Measurements from ENCODE around the gene RPRD1B.
A peak's percentile ranks its signal among the peaks of the same experiment; 100 is the strongest.

RPRD1B gene

GRCh38 chr20:38060536-38060935, 27.0 kb downstream of the RPRD1B start:
- DNase-seq: peak; percentile 35
- Histone ChIP-seq H2BK15ac (ENCODE audit: low read depth, poor library complexity, severe bottlenecking) (no peak overlapping the region), H3K79me1 (replicated peaks; ENCODE audit: low read length, poor library complexity, severe bottlenecking) (peaks cover 26% of the 10 kb centered on the region), H4K8ac (ENCODE audit: low read length) (peak overlapping the region; percentile 55), H3K27me3 (ENCODE audit: control insufficient read depth in 1 of 2, insufficient read depth in 1 of 2, low read length in 2 of 2) (no peaks in the 10 kb centered on the region), H3K4me1 (ENCODE audit: control insufficient read depth, insufficient read depth, low read depth, low read length) (peaks cover 3% of the 10 kb centered on the region), H2AK5ac (ENCODE audit: low read length, severe bottlenecking) (no peak overlapping the region), H4K91ac (ENCODE audit: low read length) (peak overlapping the region; percentile 85), H3K36me3 (ENCODE audit: control insufficient read depth in 1 of 2, insufficient read depth in 2 of 2, low read depth in 1 of 2, low read length in 2 of 2) (peaks cover 19 to 85% of the 10 kb centered on the region in 2 experiments), H2AFZ (ENCODE audit: low read depth, low read length) (no peak overlapping the region), H3K9ac (ENCODE audit: low read length) (no peak overlapping the region), H3K4me3 (ENCODE audit: insufficient read depth in 1 of 2, low read depth in 1 of 2, low read length in 2 of 2) (no peak overlapping the region), H3K18ac (ENCODE audit: low read depth in 1 of 2, low read length in 2 of 2) (no peak overlapping the region), H3K4me2 (ENCODE audit: low read length, poor library complexity, severe bottlenecking) (no peak overlapping the region), H3K9me3 (ENCODE audit: control insufficient read depth, low read length) (no peaks in the 10 kb centered on the region), H3K4ac (ENCODE audit: low read depth in 1 of 2, low read length in 2 of 2) (no peak overlapping the region), H3K27ac (ENCODE audit: low read length, poor library complexity, severe bottlenecking) (no peak overlapping the region), H3K14ac (ENCODE audit: low read length in 2 of 2) (no peak overlapping the region), H2BK120ac (ENCODE audit: low read depth, low read length) (no peak overlapping the region), H2BK12ac (ENCODE audit: low read length in 2 of 2) (no peak overlapping the region), H2BK5ac (ENCODE audit: low read depth, low read length, poor library complexity, severe bottlenecking) (no peak overlapping the region), H3K23ac (ENCODE audit: low read length in 2 of 2) (peak overlapping the region in 1 of 2 experiments; percentile 34)
- 41% methylated on average over 5 of the region's 5 CpGs for WGBS

GRCh38 chr20:38061109-38061508, 27.6 kb downstream of the RPRD1B start:
- no peak overlapping the region for H2BK5ac ChIP-seq (ENCODE audit: low read depth, low read length, poor library complexity, severe bottlenecking)
- no peak overlapping the region for H3K4me2 ChIP-seq (ENCODE audit: low read length, poor library complexity, severe bottlenecking)
- no peak overlapping the region for H3K4me3 ChIP-seq (ENCODE audit: insufficient read depth in 1 of 2, low read depth in 1 of 2, low read length in 2 of 2)
- no peak overlapping the region for H3K14ac ChIP-seq (ENCODE audit: low read length in 2 of 2)
- no peak overlapping the region for H2BK15ac ChIP-seq (ENCODE audit: low read depth, poor library complexity, severe bottlenecking)
- no peak overlapping the region for H3K4ac ChIP-seq (ENCODE audit: low read depth in 1 of 2, low read length in 2 of 2)
- peaks cover 3% of the 10 kb centered on the region for H3K4me1 ChIP-seq (ENCODE audit: control insufficient read depth, insufficient read depth, low read depth, low read length)
- no peak overlapping the region for H4K8ac ChIP-seq (ENCODE audit: low read length)
- no peak overlapping the region for H2AFZ ChIP-seq (ENCODE audit: low read depth, low read length)
- no peak for DNase-seq
- no peak overlapping the region for H3K23ac ChIP-seq (ENCODE audit: low read length in 2 of 2)
- no peaks in the 10 kb centered on the region for H3K27me3 ChIP-seq (ENCODE audit: control insufficient read depth in 1 of 2, insufficient read depth in 1 of 2, low read length in 2 of 2)
- WGBS: 87% methylated on average over 4 of the region's 4 CpGs
- H3K79me1 ChIP-seq (replicated peaks; ENCODE audit: low read length, poor library complexity, severe bottlenecking): peaks cover 30% of the 10 kb centered on the region
- no peak overlapping the region for H3K9ac ChIP-seq (ENCODE audit: low read length)
- no peak overlapping the region for H3K18ac ChIP-seq (ENCODE audit: low read depth in 1 of 2, low read length in 2 of 2)
- peaks cover 22 to 87% of the 10 kb centered on the region in 2 experiments for H3K36me3 ChIP-seq (ENCODE audit: control insufficient read depth in 1 of 2, insufficient read depth in 2 of 2, low read depth in 1 of 2, low read length in 2 of 2)
- no peak overlapping the region for H2BK12ac ChIP-seq (ENCODE audit: low read length in 2 of 2)
- no peak overlapping the region for H3K27ac ChIP-seq (ENCODE audit: low read length, poor library complexity, severe bottlenecking)
- H4K91ac ChIP-seq (ENCODE audit: low read length): no peak overlapping the region
- H3K9me3 ChIP-seq (ENCODE audit: control insufficient read depth, low read length): no peaks in the 10 kb centered on the region
- H2AK5ac ChIP-seq (ENCODE audit: low read length, severe bottlenecking): no peak overlapping the region
- H2BK120ac ChIP-seq (ENCODE audit: low read depth, low read length): no peak overlapping the region

- H3K23ac ChIP-seq (ENCODE audit: low read length in 2 of 2): no peak overlapping the region
These were observed 29.3 kb downstream of the RPRD1B start for GRCh38 chr20:38062890-38063289.

GRCh38 chr20:38063911-38064530, 30.5 kb downstream of the RPRD1B start:
- no peak overlapping the region for H2BK5ac ChIP-seq (ENCODE audit: low read depth, low read length, poor library complexity, severe bottlenecking)
- H3K4me3 ChIP-seq (ENCODE audit: insufficient read depth in 1 of 2, low read depth in 1 of 2, low read length in 2 of 2): no peak overlapping the region
- no peak overlapping the region for H2AFZ ChIP-seq (ENCODE audit: low read depth, low read length)
- DNase-seq: no peak
- no peak overlapping the region for H3K4me2 ChIP-seq (ENCODE audit: low read length, poor library complexity, severe bottlenecking)
- peaks cover 3% of the 10 kb centered on the region for H3K4me1 ChIP-seq (ENCODE audit: control insufficient read depth, insufficient read depth, low read depth, low read length)
- no peak overlapping the region for H3K18ac ChIP-seq (ENCODE audit: low read depth in 1 of 2, low read length in 2 of 2)
- peaks cover 35% of the 10 kb centered on the region for H3K79me1 ChIP-seq (replicated peaks; ENCODE audit: low read length, poor library complexity, severe bottlenecking)
- no peak overlapping the region for H3K9ac ChIP-seq (ENCODE audit: low read length)
- H2BK15ac ChIP-seq (ENCODE audit: low read depth, poor library complexity, severe bottlenecking): no peak overlapping the region
- H2BK12ac ChIP-seq (ENCODE audit: low read length in 2 of 2): no peak overlapping the region
- H4K8ac ChIP-seq (ENCODE audit: low read length): no peak overlapping the region
- no peak overlapping the region for H4K91ac ChIP-seq (ENCODE audit: low read length)
- WGBS: 98% methylated on average over 7 of the region's 7 CpGs
- no peak overlapping the region for H3K27ac ChIP-seq (ENCODE audit: low read length, poor library complexity, severe bottlenecking)
- no peaks in the 10 kb centered on the region for H3K9me3 ChIP-seq (ENCODE audit: control insufficient read depth, low read length)
- H2BK120ac ChIP-seq (ENCODE audit: low read depth, low read length): no peak overlapping the region
- H3K27me3 ChIP-seq (ENCODE audit: control insufficient read depth in 1 of 2, insufficient read depth in 1 of 2, low read length in 2 of 2): no peaks in the 10 kb centered on the region
- H3K4ac ChIP-seq (ENCODE audit: low read depth in 1 of 2, low read length in 2 of 2): no peak overlapping the region
- H3K14ac ChIP-seq (ENCODE audit: low read length in 2 of 2): no peak overlapping the region
- H3K36me3 ChIP-seq (ENCODE audit: control insufficient read depth in 1 of 2, insufficient read depth in 2 of 2, low read depth in 1 of 2, low read length in 2 of 2): peaks cover 37 to 97% of the 10 kb centered on the region in 2 experiments
- no peak overlapping the region for H2AK5ac ChIP-seq (ENCODE audit: low read length, severe bottlenecking)
- no peak overlapping the region for H3K23ac ChIP-seq (ENCODE audit: low read length in 2 of 2)

More at GRCh38 chr20:38062890-38063289, 29.3 kb downstream of the RPRD1B start:
- no peaks in the 10 kb centered on the region for H3K27me3 ChIP-seq (ENCODE audit: control insufficient read depth in 1 of 2, insufficient read depth in 1 of 2, low read length in 2 of 2)
- no peak overlapping the region for H4K8ac ChIP-seq (ENCODE audit: low read length)
- H3K4me3 ChIP-seq (ENCODE audit: insufficient read depth in 1 of 2, low read depth in 1 of 2, low read length in 2 of 2): no peak overlapping the region
- H2BK15ac ChIP-seq (ENCODE audit: low read depth, poor library complexity, severe bottlenecking): no peak overlapping the region
- 90% methylated on average over 5 of the region's 5 CpGs for WGBS
- H2BK5ac ChIP-seq (ENCODE audit: low read depth, low read length, poor library complexity, severe bottlenecking): no peak overlapping the region
- H4K91ac ChIP-seq (ENCODE audit: low read length): no peak overlapping the region
- no peak overlapping the region for H3K18ac ChIP-seq (ENCODE audit: low read depth in 1 of 2, low read length in 2 of 2)
- H3K4me1 ChIP-seq (ENCODE audit: control insufficient read depth, insufficient read depth, low read depth, low read length): peaks cover 3% of the 10 kb centered on the region
- H3K4me2 ChIP-seq (ENCODE audit: low read length, poor library complexity, severe bottlenecking): no peak overlapping the region
- no peak overlapping the region for H2AFZ ChIP-seq (ENCODE audit: low read depth, low read length)
- H2BK12ac ChIP-seq (ENCODE audit: low read length in 2 of 2): no peak overlapping the region
- H3K4ac ChIP-seq (ENCODE audit: low read depth in 1 of 2, low read length in 2 of 2): no peak overlapping the region
- H3K9ac ChIP-seq (ENCODE audit: low read length): no peak overlapping the region
- no peaks in the 10 kb centered on the region for H3K9me3 ChIP-seq (ENCODE audit: control insufficient read depth, low read length)
- H3K14ac ChIP-seq (ENCODE audit: low read length in 2 of 2): no peak overlapping the region
- H3K79me1 ChIP-seq (replicated peaks; ENCODE audit: low read length, poor library complexity, severe bottlenecking): peaks cover 35% of the 10 kb centered on the region
- H3K27ac ChIP-seq (ENCODE audit: low read length, poor library complexity, severe bottlenecking): no peak overlapping the region
- H3K36me3 ChIP-seq (ENCODE audit: control insufficient read depth in 1 of 2, insufficient read depth in 2 of 2, low read depth in 1 of 2, low read length in 2 of 2): peaks cover 32 to 97% of the 10 kb centered on the region in 2 experiments
- H2AK5ac ChIP-seq (ENCODE audit: low read length, severe bottlenecking): no peak overlapping the region
- no peak overlapping the region for H2BK120ac ChIP-seq (ENCODE audit: low read depth, low read length)
- DNase-seq: no peak

All from mesenchymal stem cell (in vitro differentiated cells and primary cell).